Measurements from ENCODE around the gene FXR1.
"Not testable (repeated sequence)": the region's sequence is repeated elsewhere in the genome, so short reads cannot be mapped to it uniquely, and the experiment has no call there.

The FXR1 gene

GRCh38 chr3:180940826-180941225 lies 28.4 kb downstream of the FXR1 start:
- FAIRE-seq, result no peak

- no peak for FAIRE-seq
Measured at GRCh38 chr3:180947761-180948390, 35.4 kb downstream of the FXR1 start.

- no peak for FAIRE-seq
Measured at GRCh38 chr3:180959691-180960090, 47.2 kb downstream of the FXR1 start.

GRCh38 chr3:180961087-180961486 lies 48.6 kb downstream of the FXR1 start:
- no peak for FAIRE-seq

GRCh38 chr3:180961552-180961951 lies 49.1 kb downstream of the FXR1 start:
- FAIRE-seq, result no peak

DNA sequence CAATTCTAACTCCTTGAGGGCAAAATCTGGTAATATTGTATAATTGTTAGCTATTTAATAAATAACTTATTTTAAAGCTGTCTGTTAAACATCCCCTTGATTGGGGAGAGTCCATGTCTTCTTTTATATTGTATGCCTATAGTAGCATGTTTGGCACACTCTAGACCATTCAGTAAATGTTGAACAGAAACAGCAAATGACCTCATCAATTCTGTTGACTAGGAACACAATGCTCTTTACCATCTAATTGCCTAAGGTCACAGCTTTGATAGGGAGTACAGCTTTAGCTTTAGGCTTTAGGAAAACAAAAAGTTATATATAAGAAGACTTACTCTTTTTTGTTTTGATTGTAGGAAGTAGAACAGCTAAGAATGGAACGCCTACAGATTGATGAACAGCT lies 50.1 kb downstream of the FXR1 start:
- no peak for FAIRE-seq

DNA sequence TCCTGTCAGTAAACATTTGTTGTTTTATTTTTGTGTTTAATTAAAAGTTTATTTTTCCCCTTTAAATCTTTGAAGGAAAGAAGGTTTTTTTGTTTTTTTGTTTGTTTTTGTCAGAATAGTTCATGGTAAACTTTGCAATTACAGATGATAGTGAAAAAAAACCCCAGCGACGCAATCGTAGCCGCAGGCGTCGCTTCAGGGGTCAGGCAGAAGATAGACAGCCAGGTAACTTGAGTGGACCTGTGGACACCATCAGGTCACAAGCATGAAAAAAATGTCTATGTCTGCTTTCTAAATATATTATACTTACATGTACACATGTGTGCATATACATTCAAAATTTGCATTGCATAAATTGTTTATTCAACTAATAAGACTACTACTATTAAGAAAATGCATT lies 58.5 kb downstream of the FXR1 start:
- FAIRE-seq, result no peak

GRCh38 chr3:180973543-180973942 lies 61.1 kb downstream of the FXR1 start:
- peak; percentile 10 for FAIRE-seq

GRCh38 chr3:180974286-180974685 lies 61.8 kb downstream of the FXR1 start:
- no peak for FAIRE-seq

DNA sequence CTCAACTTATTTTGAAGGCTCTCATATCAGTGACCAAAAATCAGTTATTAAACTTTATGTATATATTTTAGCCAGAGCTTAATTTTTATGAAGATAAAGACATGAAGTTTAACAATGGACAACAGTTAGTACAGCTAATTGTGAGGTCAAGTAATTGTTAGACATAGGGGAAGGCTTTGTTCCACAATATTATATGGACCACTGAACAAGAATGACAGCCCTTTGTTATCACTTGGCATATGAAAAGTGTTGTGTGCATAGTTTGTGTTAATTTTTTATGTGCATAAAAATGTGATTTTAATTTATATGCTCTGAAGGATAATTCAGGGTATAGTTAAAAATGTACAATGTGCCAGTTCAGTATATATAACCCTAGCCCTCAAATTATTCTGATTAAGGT lies 65.0 kb downstream of the FXR1 start:
- no peak for FAIRE-seq

- no peak for FAIRE-seq
Measured at GRCh38 chr3:180979961-180980360, 67.5 kb downstream of the FXR1 start.

- no peak for FAIRE-seq
Measured at GRCh38 chr3:180980611-180981010, 68.1 kb downstream of the FXR1 start.

DNA sequence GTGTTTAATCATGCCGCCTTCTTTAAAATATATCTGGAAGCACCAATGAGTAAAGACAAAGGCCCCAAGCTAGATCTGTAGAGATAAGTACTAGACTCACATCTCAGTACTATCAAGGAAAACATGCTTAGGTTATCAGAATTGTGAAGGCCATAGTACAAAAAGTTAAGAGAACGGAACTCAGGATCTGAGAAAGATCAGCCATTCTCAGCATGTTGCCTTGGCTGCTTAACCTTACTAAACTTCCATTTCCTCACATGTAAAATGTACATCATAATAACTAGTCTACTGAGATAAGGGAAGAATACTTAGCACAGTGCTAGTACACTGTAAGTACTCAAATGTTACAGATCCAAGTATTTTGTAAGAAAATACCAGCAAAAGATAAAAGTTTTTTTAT lies 69.4 kb downstream of the FXR1 start:
- no peak for FAIRE-seq

DNA sequence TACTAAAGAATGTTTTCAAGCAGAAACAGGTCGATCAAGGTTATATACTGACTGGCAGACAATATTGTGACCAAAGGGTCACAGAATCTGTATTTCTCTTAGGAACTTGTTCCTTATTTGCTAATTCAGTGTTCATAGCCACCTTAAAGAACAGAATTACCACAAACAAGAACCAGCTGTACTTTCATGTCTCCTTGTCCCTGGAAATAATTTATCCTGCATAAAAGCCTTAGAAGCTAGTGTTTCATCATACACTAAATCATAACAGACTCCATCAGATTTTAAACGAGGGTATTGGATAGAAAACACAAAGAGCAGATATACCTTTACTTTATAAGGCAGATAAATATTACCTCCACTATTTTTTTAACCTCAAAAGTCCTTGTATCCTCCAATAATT lies 70.7 kb downstream of the FXR1 start:
- no peak for FAIRE-seq

DNA sequence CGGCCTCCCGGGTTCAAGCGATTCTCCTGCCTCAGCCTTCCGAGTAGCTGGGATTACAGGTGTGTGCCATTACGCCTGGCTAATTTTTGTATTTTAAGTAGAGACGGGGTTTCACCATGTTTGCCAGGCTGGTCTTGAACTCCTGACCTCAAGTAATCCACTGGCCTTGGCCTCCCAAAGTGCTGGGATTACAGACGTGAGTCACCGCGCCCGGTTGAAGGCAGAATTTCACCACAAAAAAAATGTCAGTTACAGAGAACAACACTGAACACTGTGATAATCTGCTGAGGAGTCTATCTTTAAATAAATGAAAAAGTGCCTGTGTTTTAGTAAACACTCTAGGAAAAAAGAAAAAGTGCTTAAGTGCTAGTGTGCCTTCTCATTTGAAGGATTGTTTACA lies 73.9 kb downstream of the FXR1 start:
- not testable (repeated sequence) for FAIRE-seq

GRCh38 chr3:180987344-180987743 lies 74.9 kb downstream of the FXR1 start:
- FAIRE-seq, result no peak

GRCh38 chr3:180989291-180990163 lies 77.1 kb downstream of the FXR1 start, which contains the start of gene DNAJC19:
DNAJC19 (minus strand) TSS chr3:180989736; CDS start chr3:180989602, 134 bp downstream.
- FAIRE-seq, result no peak

- no peak for FAIRE-seq
Measured at GRCh38 chr3:180990505-180990904, 78.0 kb downstream of the FXR1 start.

DNA sequence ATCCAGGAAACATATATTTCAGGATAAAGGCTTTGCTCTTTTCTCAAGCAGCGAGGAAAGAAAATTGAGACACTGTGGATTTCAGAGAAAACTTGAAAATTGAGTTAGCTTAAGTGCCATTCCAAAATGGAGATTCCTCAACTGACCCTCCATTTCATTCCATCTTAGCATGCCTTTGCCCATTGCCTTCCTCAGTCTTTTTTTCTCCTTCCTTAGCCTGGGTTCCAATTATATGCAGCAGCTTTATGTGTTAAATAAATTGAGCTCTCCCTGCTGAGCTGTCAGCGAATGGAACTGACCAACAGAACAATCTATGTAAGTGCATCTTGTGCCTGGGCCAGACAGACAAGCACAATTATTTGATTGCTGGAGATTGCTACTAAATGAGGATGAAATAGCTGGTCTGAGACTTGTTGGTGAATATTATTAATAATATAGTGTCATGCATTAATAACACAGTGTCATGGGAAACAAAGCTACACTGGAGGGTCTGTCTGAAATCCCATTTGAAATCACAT lies 84.0 kb downstream of the FXR1 start:
- FAIRE-seq, result no peak

- FAIRE-seq, result not testable (repeated sequence)
Measured at GRCh38 chr3:181002331-181002730, 89.9 kb downstream of the FXR1 start.

DNA sequence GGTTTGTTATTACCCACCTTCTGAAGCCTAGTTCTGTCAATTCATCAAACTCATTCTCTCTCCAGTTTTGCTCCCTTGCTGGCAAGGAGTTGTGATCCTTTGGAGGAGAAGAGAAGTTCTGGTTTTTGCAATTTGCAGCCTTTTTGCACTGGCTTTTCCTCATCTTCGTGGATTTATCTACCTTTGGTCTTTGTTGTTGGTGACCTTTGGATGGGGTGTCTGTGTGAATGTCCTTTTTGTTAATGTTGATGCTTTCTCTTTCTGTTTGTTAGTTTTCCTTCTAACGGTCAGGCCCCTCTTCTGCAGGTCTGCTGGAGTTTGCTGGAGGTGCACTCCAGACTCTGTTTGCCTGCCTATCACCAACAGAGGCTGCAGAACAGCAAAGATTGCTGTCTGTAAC lies 91.0 kb downstream of the FXR1 start:
- not testable (repeated sequence) for FAIRE-seq

DNA sequence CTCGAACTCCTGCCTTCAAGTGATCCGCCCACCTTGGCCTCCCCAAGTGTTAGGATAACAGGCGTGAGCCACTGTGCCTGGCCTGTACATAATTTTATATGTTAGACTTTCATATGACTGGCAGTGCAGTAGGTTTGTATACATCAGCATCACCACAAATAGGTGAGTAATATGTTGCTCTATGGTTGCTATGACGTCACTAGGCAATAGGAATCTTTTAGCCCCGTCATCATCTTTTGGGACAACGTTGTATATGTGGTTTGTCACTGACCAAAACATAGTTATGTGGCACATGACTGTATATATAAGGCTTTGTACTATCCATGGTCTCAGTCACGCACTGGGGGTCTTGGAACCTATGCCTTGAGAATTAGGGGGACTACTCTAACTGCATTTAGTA lies 94.1 kb downstream of the FXR1 start:
- FAIRE-seq, result no peak

GRCh38 chr3:181007262-181007661 lies 94.8 kb downstream of the FXR1 start:
- no peak for FAIRE-seq

GRCh38 chr3:181008796-181009195 lies 96.3 kb downstream of the FXR1 start:
- FAIRE-seq, result no peak
